WERI-Rb-1 (cell line): ENCODE measurements around the gene TM2D3.
A peak's percentile ranks its signal among the peaks of the same experiment; 100 is the strongest.

Experiments
- DNase-seq: peaks from one replicate; pipeline ENCODE4 v3.0.0-alpha.2; 2020
- H3K27ac ChIP-seq: fragments of 250-450 bp; sonication (Bioruptor Pico); 2 replicates; pipeline ENCODE4 v1.5.1; 2020; ENCODE audit warnings: mild to moderate bottlenecking, moderate library complexity
- H3K27me3 ChIP-seq: fragments of 250-450 bp; sonication (Bioruptor Pico); 2 replicates; pipeline ENCODE4 v1.5.1; 2021; ENCODE audit warnings: mild to moderate bottlenecking, low read depth, moderate library complexity; ENCODE audit not compliant: insufficient read depth, severe bottlenecking
- H3K36me3 ChIP-seq: fragments of 250-450 bp; sonication (Bioruptor Pico); 2 replicates; pipeline ENCODE4 v1.5.1; 2020; ENCODE audit warnings: mild to moderate bottlenecking, moderate library complexity
- H3K4me3 ChIP-seq: 2 replicates; pipeline ENCODE4 v1.5.1; 2011; ENCODE audit warnings: low read depth, mild to moderate bottlenecking, control low read depth, low read length
- H3K9me3 ChIP-seq: fragments of 250-450 bp; sonication (Bioruptor Pico); 2 replicates; pipeline ENCODE4 v1.5.1; 2021; ENCODE audit warnings: mild to moderate bottlenecking, moderate library complexity; ENCODE audit not compliant: severe bottlenecking
- TF ChIP-seq, protein P1 (sequence below): IDR thresholded peaks from 2 replicates; pipeline ENCODE4 v1.5.1; 2011; ENCODE audit warnings: low read depth, mild to moderate bottlenecking, control low read depth, inconsistent platforms, low read length

Gene TM2D3

DNA sequence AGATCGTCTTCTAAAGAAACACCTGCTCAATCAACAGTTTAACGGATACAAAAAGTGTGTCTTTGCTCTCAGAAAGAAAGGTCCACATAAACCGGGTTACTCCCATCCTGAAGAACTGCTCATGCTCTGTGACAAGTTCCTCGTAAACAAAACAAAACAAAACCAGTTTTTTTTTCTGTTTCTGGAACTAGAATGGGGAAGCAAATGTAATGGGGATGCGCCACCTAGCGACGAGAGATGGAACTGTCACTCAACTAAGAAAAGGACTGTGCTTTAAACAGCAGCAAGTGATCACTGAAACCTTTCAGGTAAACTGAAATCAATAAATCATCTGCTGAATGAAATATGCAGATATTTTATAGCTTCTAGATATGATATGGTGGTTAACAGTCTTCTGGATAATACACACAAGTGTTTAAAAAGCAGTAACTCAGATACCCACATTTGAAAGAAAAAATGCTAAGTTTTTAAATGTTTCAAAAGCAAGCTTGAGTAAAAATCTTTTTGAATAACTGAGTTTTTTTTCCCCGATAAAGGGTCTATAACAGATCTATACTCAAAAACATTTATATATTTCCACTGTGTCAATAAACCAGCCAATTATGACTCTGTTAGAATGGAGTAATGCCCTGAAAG lies 10.9 kb downstream of the TM2D3 start:
- Histone ChIP-seq H3K36me3 (peaks cover 59% of the 10 kb centered on the region), H3K4me3 (no peak overlapping the region), H3K27me3 (no peaks in the 10 kb centered on the region), H3K9me3 (peaks cover 3% of the 10 kb centered on the region), H3K27ac (no peak overlapping the region)
- DNase-seq = peak; percentile 60
- TF ChIP-seq, protein P1, sequence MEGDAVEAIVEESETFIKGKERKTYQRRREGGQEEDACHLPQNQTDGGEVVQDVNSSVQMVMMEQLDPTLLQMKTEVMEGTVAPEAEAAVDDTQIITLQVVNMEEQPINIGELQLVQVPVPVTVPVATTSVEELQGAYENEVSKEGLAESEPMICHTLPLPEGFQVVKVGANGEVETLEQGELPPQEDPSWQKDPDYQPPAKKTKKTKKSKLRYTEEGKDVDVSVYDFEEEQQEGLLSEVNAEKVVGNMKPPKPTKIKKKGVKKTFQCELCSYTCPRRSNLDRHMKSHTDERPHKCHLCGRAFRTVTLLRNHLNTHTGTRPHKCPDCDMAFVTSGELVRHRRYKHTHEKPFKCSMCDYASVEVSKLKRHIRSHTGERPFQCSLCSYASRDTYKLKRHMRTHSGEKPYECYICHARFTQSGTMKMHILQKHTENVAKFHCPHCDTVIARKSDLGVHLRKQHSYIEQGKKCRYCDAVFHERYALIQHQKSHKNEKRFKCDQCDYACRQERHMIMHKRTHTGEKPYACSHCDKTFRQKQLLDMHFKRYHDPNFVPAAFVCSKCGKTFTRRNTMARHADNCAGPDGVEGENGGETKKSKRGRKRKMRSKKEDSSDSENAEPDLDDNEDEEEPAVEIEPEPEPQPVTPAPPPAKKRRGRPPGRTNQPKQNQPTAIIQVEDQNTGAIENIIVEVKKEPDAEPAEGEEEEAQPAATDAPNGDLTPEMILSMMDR = peak; percentile 78

DNA sequence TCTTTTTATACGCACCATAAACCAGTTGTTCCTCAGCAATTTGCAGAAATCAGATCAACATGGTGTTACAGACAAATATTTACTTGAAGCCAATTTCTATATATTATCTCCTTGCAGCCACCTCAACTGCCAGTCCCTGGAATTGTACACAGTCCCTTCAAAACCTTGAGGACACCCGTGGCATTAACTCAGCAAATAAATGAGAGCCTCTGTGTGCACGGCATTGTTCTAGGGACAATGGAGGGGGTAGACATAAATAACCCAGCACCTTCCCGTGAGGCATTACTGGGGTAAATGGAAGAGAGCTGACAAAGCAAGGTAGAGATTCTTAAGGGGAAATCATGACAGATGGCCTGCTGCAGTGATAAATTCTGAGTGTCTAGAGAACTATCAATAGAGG lies 12.5 kb downstream of the TM2D3 start:
- TF ChIP-seq, protein P1 = no peak
- Histone ChIP-seq H3K9me3 (peaks cover 3% of the 10 kb centered on the region), H3K36me3 (peaks cover 45% of the 10 kb centered on the region), H3K27ac (no peak overlapping the region), H3K27me3 (no peaks in the 10 kb centered on the region), H3K4me3 (no peak overlapping the region)
- no peak for DNase-seq

DNA sequence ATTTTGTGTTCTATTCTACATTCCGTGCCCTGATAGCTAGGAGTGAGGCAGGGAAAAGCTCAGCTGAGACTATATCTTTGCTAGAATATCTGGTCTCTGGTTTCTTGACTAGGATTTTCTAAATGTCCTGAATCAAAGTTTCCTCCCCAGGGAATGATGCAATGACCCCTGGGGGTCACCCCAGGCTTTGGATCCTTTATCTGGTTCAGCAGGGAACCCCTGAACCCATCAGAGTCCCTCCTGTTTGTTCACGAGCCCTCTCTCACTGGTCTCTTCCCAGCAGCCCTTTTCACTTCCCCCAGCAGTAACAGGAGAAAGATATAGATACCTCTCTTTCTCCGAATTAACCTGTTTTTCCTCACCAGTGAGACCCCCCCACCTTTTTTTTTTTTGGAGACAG lies 14.3 kb downstream of the TM2D3 start:
- Histone ChIP-seq H3K9me3 (peaks cover 3% of the 10 kb centered on the region), H3K27me3 (no peaks in the 10 kb centered on the region), H3K27ac (no peak overlapping the region), H3K36me3 (peaks cover 31% of the 10 kb centered on the region), H3K4me3 (no peak overlapping the region)
- no peak for DNase-seq
- TF ChIP-seq, protein P1 = no peak

DNA sequence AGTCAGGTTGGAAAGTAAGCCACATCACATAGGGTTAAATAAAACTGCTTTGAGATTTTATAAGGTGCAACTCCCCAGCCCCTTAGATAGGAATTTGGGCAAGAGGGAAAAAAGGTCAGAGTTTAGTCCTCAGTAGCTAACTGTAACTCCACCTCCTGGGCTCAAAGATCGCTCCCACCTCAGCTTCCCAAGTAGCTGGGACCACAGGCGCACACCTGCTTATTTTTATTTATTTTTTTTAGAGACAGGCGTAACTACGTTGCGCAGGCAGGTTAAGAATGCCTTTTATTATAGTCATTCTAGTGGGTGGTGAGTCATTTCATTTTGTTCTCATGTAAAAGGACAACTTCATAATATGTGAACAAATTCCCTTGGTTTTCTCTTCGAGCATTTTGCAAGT lies 14.7 kb downstream of the TM2D3 start:
- TF ChIP-seq, protein P1 = no peak
- H3K27ac ChIP-seq = no peak overlapping the region
- H3K9me3 ChIP-seq = peaks cover 3% of the 10 kb centered on the region
- no peak overlapping the region for H3K4me3 ChIP-seq
- H3K27me3 ChIP-seq = no peaks in the 10 kb centered on the region
- DNase-seq = no peak
- peaks cover 27% of the 10 kb centered on the region for H3K36me3 ChIP-seq

DNA sequence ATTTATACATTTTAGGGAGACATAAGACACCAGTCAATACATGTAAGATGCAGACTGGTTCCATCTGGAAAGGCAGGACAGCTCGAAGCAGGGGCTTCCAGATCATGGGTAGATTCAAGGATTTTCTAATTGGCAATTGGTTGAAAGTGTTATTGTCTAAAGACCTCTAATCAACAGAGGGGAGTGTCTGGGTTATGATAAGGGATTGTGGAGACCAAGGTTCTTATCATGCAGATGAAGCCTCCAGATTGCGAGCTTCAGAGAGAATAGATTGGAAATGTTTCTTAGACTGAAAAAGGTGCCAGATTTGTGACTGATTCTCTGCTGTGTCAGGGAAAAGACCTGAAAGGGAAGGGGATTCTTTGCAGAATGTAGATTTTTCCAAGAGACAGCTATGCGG lies 15.1 kb downstream of the TM2D3 start:
- Histone ChIP-seq H3K27ac (no peak overlapping the region), H3K36me3 (peaks cover 24% of the 10 kb centered on the region), H3K9me3 (peaks cover 3% of the 10 kb centered on the region)

More for the DNA sequence above, 15.1 kb downstream of the TM2D3 start:
- Histone ChIP-seq H3K27me3 (no peaks in the 10 kb centered on the region), H3K4me3 (no peak overlapping the region)
- TF ChIP-seq, protein P1 = no peak
- DNase-seq = no peak
